Measurements from ENCODE around the gene HEATR9.

HEATR9 gene

GRCh38 chr17:35867574-35867973 is 1.1 kb downstream of the HEATR9 start:
- H3K27me3 ChIP-seq (ENCODE audit: insufficient read depth, low read length): no peaks in the 10 kb centered on the region
- H3K4me1 ChIP-seq (ENCODE audit: insufficient read depth, low read length, severe bottlenecking): peaks cover 6% of the 10 kb centered on the region
- H3K4me3 ChIP-seq (ENCODE audit: low read depth, low read length, poor library complexity, severe bottlenecking): no peak overlapping the region
- H3K4me2 ChIP-seq (ENCODE audit: low read length): no peak overlapping the region
- no peaks in the 10 kb centered on the region for H3K9me2 ChIP-seq (ENCODE audit: low read depth, low read length)
- H3K36me3 ChIP-seq (ENCODE audit: insufficient read depth, low read length): no peaks in the 10 kb centered on the region; the same call in 1 of the 2 replicates
- TF ChIP-seq, protein P1, sequence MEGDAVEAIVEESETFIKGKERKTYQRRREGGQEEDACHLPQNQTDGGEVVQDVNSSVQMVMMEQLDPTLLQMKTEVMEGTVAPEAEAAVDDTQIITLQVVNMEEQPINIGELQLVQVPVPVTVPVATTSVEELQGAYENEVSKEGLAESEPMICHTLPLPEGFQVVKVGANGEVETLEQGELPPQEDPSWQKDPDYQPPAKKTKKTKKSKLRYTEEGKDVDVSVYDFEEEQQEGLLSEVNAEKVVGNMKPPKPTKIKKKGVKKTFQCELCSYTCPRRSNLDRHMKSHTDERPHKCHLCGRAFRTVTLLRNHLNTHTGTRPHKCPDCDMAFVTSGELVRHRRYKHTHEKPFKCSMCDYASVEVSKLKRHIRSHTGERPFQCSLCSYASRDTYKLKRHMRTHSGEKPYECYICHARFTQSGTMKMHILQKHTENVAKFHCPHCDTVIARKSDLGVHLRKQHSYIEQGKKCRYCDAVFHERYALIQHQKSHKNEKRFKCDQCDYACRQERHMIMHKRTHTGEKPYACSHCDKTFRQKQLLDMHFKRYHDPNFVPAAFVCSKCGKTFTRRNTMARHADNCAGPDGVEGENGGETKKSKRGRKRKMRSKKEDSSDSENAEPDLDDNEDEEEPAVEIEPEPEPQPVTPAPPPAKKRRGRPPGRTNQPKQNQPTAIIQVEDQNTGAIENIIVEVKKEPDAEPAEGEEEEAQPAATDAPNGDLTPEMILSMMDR (IDR thresholded peaks at IDR 0.05; ENCODE audit: low read length): no peak
- TF ChIP-seq EZH2 (IDR thresholded peaks at IDR 0.05; ENCODE audit: borderline replicate concordance, low read length): no peak
- H2AFZ ChIP-seq (ENCODE audit: low read length): no peak overlapping the region
- H3K9me3 ChIP-seq (ENCODE audit: low read length): no peaks in the 10 kb centered on the region
- no peak overlapping the region for H3K9ac ChIP-seq (ENCODE audit: low read length)
- H4K20me1 ChIP-seq (ENCODE audit: insufficient read depth, low read length): no peaks in the 10 kb centered on the region
- no peaks in the 10 kb centered on the region for H3K79me2 ChIP-seq (ENCODE audit: insufficient read depth, low read length)
- H3F3A ChIP-seq (ENCODE audit: insufficient read depth, low read length): no peaks in the 10 kb centered on the region
- H3K27ac ChIP-seq (ENCODE audit: low read depth, low read length, poor library complexity, severe bottlenecking): no peak overlapping the region

DNA sequence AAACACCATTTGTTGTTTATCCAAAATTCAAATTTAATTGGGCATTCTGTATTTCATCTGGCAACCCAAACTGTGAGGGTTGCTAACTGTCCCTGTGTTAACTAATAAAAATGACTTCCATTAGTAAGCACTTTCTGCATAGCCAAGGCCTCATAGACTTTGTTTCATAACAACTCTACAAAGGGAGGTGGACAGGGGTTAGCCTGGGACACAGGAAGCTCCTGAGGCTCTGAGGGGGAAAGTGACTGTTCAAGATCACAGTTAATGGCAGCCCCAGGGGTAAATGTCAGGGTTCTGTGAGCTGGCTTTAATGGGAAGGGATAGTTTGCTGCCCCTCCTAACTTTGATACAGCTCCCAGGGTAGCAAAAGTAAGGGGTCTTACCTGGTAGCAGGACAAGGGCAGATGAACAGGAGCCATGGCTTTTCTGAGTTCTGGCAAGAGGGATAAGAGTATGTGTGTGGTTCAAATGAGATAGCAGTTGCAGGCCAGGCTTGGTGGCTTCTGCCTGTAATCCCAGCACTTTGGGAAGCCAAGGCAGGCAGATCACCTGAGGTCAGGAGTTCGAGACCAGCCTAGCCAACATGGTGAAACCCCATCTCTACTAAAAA is 2.2 kb downstream of the HEATR9 start:
- H3K79me2 ChIP-seq (ENCODE audit: insufficient read depth, low read length): no peaks in the 10 kb centered on the region
- H3K9me2 ChIP-seq (ENCODE audit: low read depth, low read length): no peaks in the 10 kb centered on the region
- no peaks in the 10 kb centered on the region for H3K27me3 ChIP-seq (ENCODE audit: insufficient read depth, low read length)
- H3K36me3 ChIP-seq (ENCODE audit: insufficient read depth, low read length): no peaks in the 10 kb centered on the region; the same call in 1 of the 2 replicates
- H3F3A ChIP-seq (ENCODE audit: insufficient read depth, low read length): no peaks in the 10 kb centered on the region
- H3K27ac ChIP-seq (ENCODE audit: low read depth, low read length, poor library complexity, severe bottlenecking): no peak overlapping the region
- TF ChIP-seq, protein P1 (IDR thresholded peaks at IDR 0.05; ENCODE audit: low read length): no peak
- no peak for TF ChIP-seq EZH2 (IDR thresholded peaks at IDR 0.05; ENCODE audit: borderline replicate concordance, low read length)
- no peak overlapping the region for H2AFZ ChIP-seq (ENCODE audit: low read length)
- H3K4me2 ChIP-seq (ENCODE audit: low read length): no peak overlapping the region
- H3K4me3 ChIP-seq (ENCODE audit: low read depth, low read length, poor library complexity, severe bottlenecking): no peak overlapping the region
- no peaks in the 10 kb centered on the region for H3K9me3 ChIP-seq (ENCODE audit: low read length)
- H4K20me1 ChIP-seq (ENCODE audit: insufficient read depth, low read length): no peaks in the 10 kb centered on the region
- H3K4me1 ChIP-seq (ENCODE audit: insufficient read depth, low read length, severe bottlenecking): peaks cover 4% of the 10 kb centered on the region
- H3K9ac ChIP-seq (ENCODE audit: low read length): no peak overlapping the region

- no peaks in the 10 kb centered on the region for H3K27me3 ChIP-seq (ENCODE audit: insufficient read depth, low read length)
- TF ChIP-seq EZH2 (IDR thresholded peaks at IDR 0.05; ENCODE audit: borderline replicate concordance, low read length): no peak
- TF ChIP-seq, protein P1 (IDR thresholded peaks at IDR 0.05; ENCODE audit: low read length): no peak
- no peak overlapping the region for H2AFZ ChIP-seq (ENCODE audit: low read length)
- no peaks in the 10 kb centered on the region for H3K9me3 ChIP-seq (ENCODE audit: low read length)
- no peak overlapping the region for H3K9ac ChIP-seq (ENCODE audit: low read length)
- no peaks in the 10 kb centered on the region for H3K79me2 ChIP-seq (ENCODE audit: insufficient read depth, low read length)
- no peaks in the 10 kb centered on the region; the same call in 1 of the 2 replicates for H3K36me3 ChIP-seq (ENCODE audit: insufficient read depth, low read length)
- H3K4me2 ChIP-seq (ENCODE audit: low read length): no peak overlapping the region
- no peaks in the 10 kb centered on the region for H3F3A ChIP-seq (ENCODE audit: insufficient read depth, low read length)
- no peaks in the 10 kb centered on the region for H3K4me1 ChIP-seq (ENCODE audit: insufficient read depth, low read length, severe bottlenecking)
- no peaks in the 10 kb centered on the region for H3K9me2 ChIP-seq (ENCODE audit: low read depth, low read length)
- H3K4me3 ChIP-seq (ENCODE audit: low read depth, low read length, poor library complexity, severe bottlenecking): no peak overlapping the region
- no peak overlapping the region for H3K27ac ChIP-seq (ENCODE audit: low read depth, low read length, poor library complexity, severe bottlenecking)
- H4K20me1 ChIP-seq (ENCODE audit: insufficient read depth, low read length): no peaks in the 10 kb centered on the region
These were observed 3.0 kb downstream of the HEATR9 start for GRCh38 chr17:35865412-35866340.
